NCI-H2081 treated with DMSO at 0.1 percent for 48 hours (cell line): ENCODE measurements around the gene ASGR1.
"Not testable (repeated sequence)": the region's sequence is repeated elsewhere in the genome, so short reads cannot be mapped to it uniquely, and the experiment has no call there.

ENCODE experiments used
- DNase-seq: peaks from one replicate; lab custom pipeline; 2025; lab: John Stamatoyannopoulos, UW

The ASGR1 gene

GRCh38 chr17:7190276-7190917 lies 11.2 kb upstream of the ASGR1 start:
- DNase-seq = no peak

GRCh38 chr17:7186241-7186640 lies 7.1 kb upstream of the ASGR1 start:
- DNase-seq = no peak

- DNase-seq = no peak
Observed at GRCh38 chr17:7184647-7185046, 5.5 kb upstream of the ASGR1 start.

- DNase-seq = no peak
Observed at GRCh38 chr17:7184091-7184488, 4.9 kb upstream of the ASGR1 start.

GRCh38 chr17:7183433-7184090 lies 4.4 kb upstream of the ASGR1 start:
- no peak for DNase-seq

GRCh38 chr17:7182101-7182500 lies 2.9 kb upstream of the ASGR1 start:
- DNase-seq = not testable (repeated sequence)

GRCh38 chr17:7178973-7179316 lies 225 bp downstream of the ASGR1 start:
- no peak for DNase-seq

GRCh38 chr17:7177954-7178477 lies 1.2 kb downstream of the ASGR1 start:
- DNase-seq = no peak

GRCh38 chr17:7177191-7177953 lies 1.8 kb downstream of the ASGR1 start:
- DNase-seq = no peak

- no peak for DNase-seq
Observed at GRCh38 chr17:7176841-7177190, 2.4 kb downstream of the ASGR1 start.

- no peak for DNase-seq
Observed at GRCh38 chr17:7176107-7176840, 2.9 kb downstream of the ASGR1 start.

- DNase-seq = no peak
Observed at GRCh38 chr17:7175330-7175733, 3.8 kb downstream of the ASGR1 start.

GRCh38 chr17:7174603-7175326 lies 4.4 kb downstream of the ASGR1 start:
- no peak for DNase-seq

- no peak for DNase-seq
Observed at GRCh38 chr17:7173687-7174602, 5.2 kb downstream of the ASGR1 start.

GRCh38 chr17:7172522-7173191 lies 6.5 kb downstream of the ASGR1 start:
- DNase-seq = not testable (repeated sequence)

- DNase-seq = not testable (repeated sequence)
Observed at GRCh38 chr17:7169565-7169908, 9.6 kb downstream of the ASGR1 start.

GRCh38 chr17:7168841-7169564 lies 10.2 kb downstream of the ASGR1 start:
- DNase-seq = not testable (repeated sequence)

GRCh38 chr17:7167832-7168231 lies 11.3 kb downstream of the ASGR1 start:
- DNase-seq = no peak

- DNase-seq = no peak
Observed at GRCh38 chr17:7166873-7167272, 12.3 kb downstream of the ASGR1 start.
